ENCODE measurements around the gene GASK1B. TPM values are rescaled to one million over a fixed set of nuclear protein-coding genes. Genes with fewer than 3 reads are reported as not detected.
A peak's percentile ranks its signal among the peaks of the same experiment; 100 is the strongest.

Gene GASK1B
- total RNA-seq, 4 donors from 2014 or later: 44.1 to 72.0 (median 61.0) TPM

- Histone ChIP-seq H3K27ac (peak overlapping the region; percentile 9 to 89 (median 68)), H3K4me1 (peaks cover 0 to 80% (median 21%) of the 10 kb centered on the region in 4 donors), H3K9me3 (no peaks in the 10 kb centered on the region), H3K27me3 (no peaks in the 10 kb centered on the region), H3K36me3 (no peaks in the 10 kb centered on the region), H3K4me3 (no peak overlapping the region)
- WGBS, 2 donors: 83 to 85% methylated on average over 5 of the region's 5 CpGs
- TF ChIP-seq EP300 (IDR thresholded peaks at IDR 0.05) (no peak), POLR2A (IDR thresholded peaks at IDR 0.05) (no peak)
- TF ChIP-seq, protein P1, sequence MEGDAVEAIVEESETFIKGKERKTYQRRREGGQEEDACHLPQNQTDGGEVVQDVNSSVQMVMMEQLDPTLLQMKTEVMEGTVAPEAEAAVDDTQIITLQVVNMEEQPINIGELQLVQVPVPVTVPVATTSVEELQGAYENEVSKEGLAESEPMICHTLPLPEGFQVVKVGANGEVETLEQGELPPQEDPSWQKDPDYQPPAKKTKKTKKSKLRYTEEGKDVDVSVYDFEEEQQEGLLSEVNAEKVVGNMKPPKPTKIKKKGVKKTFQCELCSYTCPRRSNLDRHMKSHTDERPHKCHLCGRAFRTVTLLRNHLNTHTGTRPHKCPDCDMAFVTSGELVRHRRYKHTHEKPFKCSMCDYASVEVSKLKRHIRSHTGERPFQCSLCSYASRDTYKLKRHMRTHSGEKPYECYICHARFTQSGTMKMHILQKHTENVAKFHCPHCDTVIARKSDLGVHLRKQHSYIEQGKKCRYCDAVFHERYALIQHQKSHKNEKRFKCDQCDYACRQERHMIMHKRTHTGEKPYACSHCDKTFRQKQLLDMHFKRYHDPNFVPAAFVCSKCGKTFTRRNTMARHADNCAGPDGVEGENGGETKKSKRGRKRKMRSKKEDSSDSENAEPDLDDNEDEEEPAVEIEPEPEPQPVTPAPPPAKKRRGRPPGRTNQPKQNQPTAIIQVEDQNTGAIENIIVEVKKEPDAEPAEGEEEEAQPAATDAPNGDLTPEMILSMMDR (IDR thresholded peaks at IDR 0.05): no peak
- no peak for DNase-seq (ENCODE audit: low spot score in 2 of 2)
Observed at GRCh38 chr4:158162631-158163030, 10.2 kb downstream of the GASK1B start.

GRCh38 chr4:158161551-158162354 lies 11.1 kb downstream of the GASK1B start:
- no peaks in the 10 kb centered on the region for H3K9me3 ChIP-seq
- H3K4me3 ChIP-seq: no peak overlapping the region
- DNase-seq (ENCODE audit: low spot score in 2 of 2): peak in 1 of 2 donors; percentile 36
- H3K27me3 ChIP-seq: no peaks in the 10 kb centered on the region
- peak overlapping the region; percentile 9 to 89 (median 68) for H3K27ac ChIP-seq
- 21 to 26% methylated on average over 6 of the region's 6 CpGs for WGBS, 2 donors
- peak; percentile 54 to 85 for TF ChIP-seq EP300 (IDR thresholded peaks at IDR 0.05)
- TF ChIP-seq POLR2A (IDR thresholded peaks at IDR 0.05): no peak
- H3K4me1 ChIP-seq: peaks cover 0 to 83% (median 23%) of the 10 kb centered on the region in 4 donors
- H3K36me3 ChIP-seq: no peaks in the 10 kb centered on the region

GRCh38 chr4:158159718-158160094 lies 13.1 kb downstream of the GASK1B start:
- 31 to 33% methylated on average over 4 of the region's 4 CpGs for WGBS, 2 donors
- H3K27ac ChIP-seq: peak overlapping the region; percentile 48 to 89 (median 72)
- H3K9me3 ChIP-seq: no peaks in the 10 kb centered on the region
- no peak for TF ChIP-seq EP300 (IDR thresholded peaks at IDR 0.05)
- TF ChIP-seq POLR2A (IDR thresholded peaks at IDR 0.05): no peak
- TF ChIP-seq, protein P1 (IDR thresholded peaks at IDR 0.05): no peak
- peaks cover 0 to 78% (median 23%) of the 10 kb centered on the region in 4 donors for H3K4me1 ChIP-seq
- no peak for DNase-seq (ENCODE audit: low spot score in 2 of 2)
- no peaks in the 10 kb centered on the region for H3K27me3 ChIP-seq
- H3K4me3 ChIP-seq: no peak overlapping the region
- H3K36me3 ChIP-seq: peaks cover 0 to 9% (median 0%) of the 10 kb centered on the region in 3 donors

DNA sequence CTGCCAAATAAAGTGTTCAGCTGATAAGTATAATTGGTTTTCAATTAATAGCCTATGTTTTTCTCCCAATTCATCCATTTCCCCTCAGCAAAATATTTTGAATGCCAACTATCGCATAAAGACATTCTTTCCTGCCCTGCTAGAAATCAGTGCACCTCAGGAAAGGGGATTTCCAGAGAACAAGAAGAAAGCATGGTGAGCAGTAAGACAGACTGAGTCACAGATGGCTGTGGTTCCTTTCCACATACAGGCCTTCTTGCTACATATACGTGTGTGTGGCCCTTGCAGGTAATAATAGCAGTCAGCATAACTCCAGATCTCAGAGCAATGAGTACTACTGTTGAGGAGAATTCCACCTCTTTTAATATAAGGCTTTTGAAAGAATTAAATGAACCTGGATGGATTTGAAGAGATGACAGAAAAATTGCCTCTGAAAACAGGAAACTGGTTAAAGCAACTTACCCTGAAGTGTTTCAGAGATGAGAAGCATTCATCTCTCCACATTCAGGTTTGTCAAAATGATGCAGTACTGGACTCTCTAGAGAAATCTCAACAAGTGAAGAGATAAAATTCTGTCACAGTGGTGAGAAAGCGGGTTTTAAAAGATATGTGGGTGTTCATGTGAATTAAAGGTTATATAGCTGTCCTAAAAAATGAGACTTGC lies 13.6 kb downstream of the GASK1B start:
- DNase-seq (ENCODE audit: low spot score in 2 of 2): no peak
- H3K4me1 ChIP-seq: peaks cover 0 to 76% (median 22%) of the 10 kb centered on the region in 4 donors
- H3K4me3 ChIP-seq: no peak overlapping the region

GRCh38 chr4:158157412-158157811 lies 15.4 kb downstream of the GASK1B start:
- TF ChIP-seq POLR2A (IDR thresholded peaks at IDR 0.05): no peak
- TF ChIP-seq EP300 (IDR thresholded peaks at IDR 0.05): no peak
- TF ChIP-seq, protein P1 (IDR thresholded peaks at IDR 0.05): no peak
- Histone ChIP-seq H3K4me1 (peaks cover 0 to 71% (median 19%) of the 10 kb centered on the region in 4 donors), H3K36me3 (peaks cover 0 to 17% (median 0%) of the 10 kb centered on the region in 3 donors), H3K9me3 (no peaks in the 10 kb centered on the region), H3K27ac (peak overlapping the region; percentile 48 to 89 (median 72)), H3K4me3 (no peak overlapping the region), H3K27me3 (no peaks in the 10 kb centered on the region)
- 35 to 37% methylated on average over 4 of the region's 4 CpGs for WGBS, 2 donors
- DNase-seq (ENCODE audit: low spot score in 2 of 2): no peak

More for the DNA sequence above, 13.6 kb downstream of the GASK1B start:
- Histone ChIP-seq H3K27ac (peak overlapping the region; percentile 48 to 89 (median 72)), H3K9me3 (no peaks in the 10 kb centered on the region), H3K36me3 (peaks cover 0 to 14% (median 0%) of the 10 kb centered on the region in 3 donors), H3K27me3 (no peaks in the 10 kb centered on the region)
- no peak for TF ChIP-seq EP300 (IDR thresholded peaks at IDR 0.05)
- no peak for TF ChIP-seq POLR2A (IDR thresholded peaks at IDR 0.05)
- TF ChIP-seq, protein P1 (IDR thresholded peaks at IDR 0.05): no peak
- WGBS, 2 donors: 26 to 28% methylated on average over 3 of the region's 3 CpGs
